HepG2 (cell line): ENCODE data around the gene SAP130. TPM values are rescaled to one million over a fixed set of nuclear protein-coding genes. Genes with fewer than 3 reads are reported as not detected.

Source experiments
- BHLHE40 ChIP-seq: IDR thresholded peaks from 2 replicates; pipeline ENCODE4 v1.6.1; 2011; ENCODE audit warnings: low read length, improper control_type of control experiment
- DMAP1 ChIP-seq: IDR thresholded peaks from 2 replicates; pipeline ENCODE4 v1.6.1; 2016
- JDP2 ChIP-seq: sonication (generic); formaldehyde crosslinking; IDR thresholded peaks from 2 replicates; pipeline ENCODE4 v1.8.1; 2022; ENCODE audit warnings: missing genetic modification reagents, borderline replicate concordance
- NCOA2 ChIP-seq: sonication (generic); formaldehyde crosslinking; IDR thresholded peaks from 2 replicates; pipeline ENCODE4 v1.8.0; 2022; ENCODE audit warnings: inconsistent platforms
- PHF21A ChIP-seq: sonication (generic); formaldehyde crosslinking; IDR thresholded peaks from 2 replicates; pipeline ENCODE4 v1.5.0; 2020; ENCODE audit warnings: mild to moderate bottlenecking, missing genetic modification reagents
- TRIM24 ChIP-seq: sonication (generic); formaldehyde crosslinking; IDR thresholded peaks from 2 replicates; pipeline ENCODE4 v1.8.0; 2022; ENCODE audit warnings: mild to moderate bottlenecking, missing genetic modification reagents
- ZNF138 ChIP-seq: sonication (generic); formaldehyde crosslinking; IDR thresholded peaks from 2 replicates; pipeline ENCODE4 v1.5.0; 2020; ENCODE audit warnings: mild to moderate bottlenecking, low read depth, missing genetic modification reagents
- ZNF264 ChIP-seq: sonication (generic); formaldehyde crosslinking; IDR thresholded peaks from 2 replicates; pipeline ENCODE4 v1.4.0; 2020; ENCODE audit warnings: missing genetic modification reagents
- ZNF501 ChIP-seq: sonication (generic); formaldehyde crosslinking; IDR thresholded peaks from 2 replicates; pipeline ENCODE4 v1.5.1; 2020; ENCODE audit warnings: mild to moderate bottlenecking, moderate library complexity, missing genetic modification reagents
- polyA plus RNA-seq, 8 experiments: library from polyadenylated mRNA; depleted of rRNA in 3 of 8; stranded (reverse) in 7 of 8; unstranded in 1 of 8; fragments of >200 nt; fragmentation: Illumina TruSeq in 4 of 8; extraction: Trizol in 4 of 8; gene quantifications; 2 replicates each; pipeline versions ENCODE4 v1.2.1 to v1.2.3, GENCODE V29; 2011 to 2016; ENCODE audit warnings: low read depth in 4 of 8, missing spikeins in 1 of 8, mixed read lengths in 1 of 8; ENCODE audit not compliant: insufficient read depth in 1 of 8
- total RNA-seq, 5 experiments: library from RNA; depleted of rRNA; stranded (reverse); fragments of >200 nt; fragmentation: Illumina TruSeq; extraction: Trizol; gene quantifications; 2 replicates each; pipeline ENCODE4 v1.2.3, GENCODE V29; 2016; ENCODE audit warnings: low read depth in 1 of 5
- TF ChIP-seq, protein P1 (sequence below): sonication (generic); formaldehyde crosslinking; IDR thresholded peaks from 2 replicates; pipeline ENCODE4 v1.9.0; 2021; ENCODE audit warnings: missing genetic modification reagents, borderline replicate concordance
- TF ChIP-seq, protein P2 (sequence below): sonication (generic); formaldehyde crosslinking; IDR thresholded peaks from 2 replicates; pipeline ENCODE4 v1.4.0; 2020; ENCODE audit warnings: missing genetic modification reagents
- TF ChIP-seq, protein P3 (sequence below): sonication (generic); formaldehyde crosslinking; IDR thresholded peaks from 2 replicates; pipeline ENCODE4 v1.4.0; 2020; ENCODE audit warnings: missing genetic modification reagents
- TF ChIP-seq, protein P4 (sequence below): sonication (generic); formaldehyde crosslinking; IDR thresholded peaks from 2 replicates; pipeline ENCODE4 v1.4.0; 2020; ENCODE audit warnings: missing genetic modification reagents, mild to moderate bottlenecking, borderline replicate concordance
- TF ChIP-seq, protein P5 (sequence below): sonication (generic); formaldehyde crosslinking; IDR thresholded peaks from 2 replicates; pipeline ENCODE4 v1.8.1; 2022; ENCODE audit warnings: low read depth, mild to moderate bottlenecking, missing genetic modification reagents

The SAP130 gene
- total and polyA plus RNA-seq, 2 of the 13 experiments (the other 11 are each of a cell fraction or from before 2014, with no cell fraction given) = 11.1 to 18.6 TPM

DNA sequence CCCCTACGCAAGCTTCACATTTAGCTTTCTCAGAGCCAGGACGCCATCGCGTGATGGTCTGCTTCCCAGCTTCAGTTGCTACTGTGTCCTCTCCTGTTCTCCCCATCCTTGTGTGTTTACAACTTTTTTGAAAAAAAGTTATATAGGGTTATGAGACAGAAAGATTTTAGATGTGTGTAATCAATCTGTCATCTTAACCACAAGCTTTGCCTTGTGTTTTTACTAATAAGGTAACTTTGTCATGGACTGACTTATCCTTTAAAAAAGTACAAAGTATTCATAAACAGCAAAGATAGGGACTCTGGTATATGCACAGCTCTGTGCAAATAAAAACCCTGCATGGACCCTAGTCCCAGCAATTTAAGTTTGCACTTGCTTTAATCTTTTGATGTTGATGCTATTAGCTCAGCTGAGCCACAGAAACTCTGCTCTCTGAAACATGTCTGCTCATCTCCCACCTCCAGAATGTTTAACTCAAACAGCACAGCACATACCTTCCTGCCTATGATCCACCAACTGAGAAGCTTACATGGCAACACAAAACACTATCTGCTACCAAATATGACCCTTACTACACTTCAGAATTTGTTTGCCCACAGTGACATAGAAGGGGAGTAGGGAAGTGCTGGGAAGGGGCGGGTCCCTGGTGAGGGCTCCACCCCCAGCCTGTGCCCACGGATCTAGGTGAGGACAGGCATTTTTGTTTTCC lies 42.7 kb downstream of the SAP130 start (continued):
- peak; percentile 41; the same call in 1 of the 2 replicates for TF ChIP-seq ZNF501 (CRISPR knock-in tag)
- TF ChIP-seq JDP2 = no peak
- TF ChIP-seq, protein P1, sequence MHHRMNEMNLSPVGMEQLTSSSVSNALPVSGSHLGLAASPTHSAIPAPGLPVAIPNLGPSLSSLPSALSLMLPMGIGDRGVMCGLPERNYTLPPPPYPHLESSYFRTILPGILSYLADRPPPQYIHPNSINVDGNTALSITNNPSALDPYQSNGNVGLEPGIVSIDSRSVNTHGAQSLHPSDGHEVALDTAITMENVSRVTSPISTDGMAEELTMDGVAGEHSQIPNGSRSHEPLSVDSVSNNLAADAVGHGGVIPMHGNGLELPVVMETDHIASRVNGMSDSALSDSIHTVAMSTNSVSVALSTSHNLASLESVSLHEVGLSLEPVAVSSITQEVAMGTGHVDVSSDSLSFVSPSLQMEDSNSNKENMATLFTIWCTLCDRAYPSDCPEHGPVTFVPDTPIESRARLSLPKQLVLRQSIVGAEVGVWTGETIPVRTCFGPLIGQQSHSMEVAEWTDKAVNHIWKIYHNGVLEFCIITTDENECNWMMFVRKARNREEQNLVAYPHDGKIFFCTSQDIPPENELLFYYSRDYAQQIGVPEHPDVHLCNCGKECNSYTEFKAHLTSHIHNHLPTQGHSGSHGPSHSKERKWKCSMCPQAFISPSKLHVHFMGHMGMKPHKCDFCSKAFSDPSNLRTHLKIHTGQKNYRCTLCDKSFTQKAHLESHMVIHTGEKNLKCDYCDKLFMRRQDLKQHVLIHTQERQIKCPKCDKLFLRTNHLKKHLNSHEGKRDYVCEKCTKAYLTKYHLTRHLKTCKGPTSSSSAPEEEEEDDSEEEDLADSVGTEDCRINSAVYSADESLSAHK (CRISPR knock-in tag) = no peak
- TF ChIP-seq, protein P2, sequence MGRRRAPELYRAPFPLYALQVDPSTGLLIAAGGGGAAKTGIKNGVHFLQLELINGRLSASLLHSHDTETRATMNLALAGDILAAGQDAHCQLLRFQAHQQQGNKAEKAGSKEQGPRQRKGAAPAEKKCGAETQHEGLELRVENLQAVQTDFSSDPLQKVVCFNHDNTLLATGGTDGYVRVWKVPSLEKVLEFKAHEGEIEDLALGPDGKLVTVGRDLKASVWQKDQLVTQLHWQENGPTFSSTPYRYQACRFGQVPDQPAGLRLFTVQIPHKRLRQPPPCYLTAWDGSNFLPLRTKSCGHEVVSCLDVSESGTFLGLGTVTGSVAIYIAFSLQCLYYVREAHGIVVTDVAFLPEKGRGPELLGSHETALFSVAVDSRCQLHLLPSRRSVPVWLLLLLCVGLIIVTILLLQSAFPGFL (CRISPR knock-in tag) = no peak
- TF ChIP-seq, protein P3, sequence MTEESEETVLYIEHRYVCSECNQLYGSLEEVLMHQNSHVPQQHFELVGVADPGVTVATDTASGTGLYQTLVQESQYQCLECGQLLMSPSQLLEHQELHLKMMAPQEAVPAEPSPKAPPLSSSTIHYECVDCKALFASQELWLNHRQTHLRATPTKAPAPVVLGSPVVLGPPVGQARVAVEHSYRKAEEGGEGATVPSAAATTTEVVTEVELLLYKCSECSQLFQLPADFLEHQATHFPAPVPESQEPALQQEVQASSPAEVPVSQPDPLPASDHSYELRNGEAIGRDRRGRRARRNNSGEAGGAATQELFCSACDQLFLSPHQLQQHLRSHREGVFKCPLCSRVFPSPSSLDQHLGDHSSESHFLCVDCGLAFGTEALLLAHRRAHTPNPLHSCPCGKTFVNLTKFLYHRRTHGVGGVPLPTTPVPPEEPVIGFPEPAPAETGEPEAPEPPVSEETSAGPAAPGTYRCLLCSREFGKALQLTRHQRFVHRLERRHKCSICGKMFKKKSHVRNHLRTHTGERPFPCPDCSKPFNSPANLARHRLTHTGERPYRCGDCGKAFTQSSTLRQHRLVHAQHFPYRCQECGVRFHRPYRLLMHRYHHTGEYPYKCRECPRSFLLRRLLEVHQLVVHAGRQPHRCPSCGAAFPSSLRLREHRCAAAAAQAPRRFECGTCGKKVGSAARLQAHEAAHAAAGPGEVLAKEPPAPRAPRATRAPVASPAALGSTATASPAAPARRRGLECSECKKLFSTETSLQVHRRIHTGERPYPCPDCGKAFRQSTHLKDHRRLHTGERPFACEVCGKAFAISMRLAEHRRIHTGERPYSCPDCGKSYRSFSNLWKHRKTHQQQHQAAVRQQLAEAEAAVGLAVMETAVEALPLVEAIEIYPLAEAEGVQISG (CRISPR knock-in tag) = no peak
- no peak; the same call in 1 of the 2 replicates for TF ChIP-seq BHLHE40
- no peak for TF ChIP-seq PHF21A (CRISPR knock-in tag)
- 0 out of 2 replicates have a peak, but pooled peaks have one; percentile 10 for TF ChIP-seq NCOA2
- TF ChIP-seq, protein P4, sequence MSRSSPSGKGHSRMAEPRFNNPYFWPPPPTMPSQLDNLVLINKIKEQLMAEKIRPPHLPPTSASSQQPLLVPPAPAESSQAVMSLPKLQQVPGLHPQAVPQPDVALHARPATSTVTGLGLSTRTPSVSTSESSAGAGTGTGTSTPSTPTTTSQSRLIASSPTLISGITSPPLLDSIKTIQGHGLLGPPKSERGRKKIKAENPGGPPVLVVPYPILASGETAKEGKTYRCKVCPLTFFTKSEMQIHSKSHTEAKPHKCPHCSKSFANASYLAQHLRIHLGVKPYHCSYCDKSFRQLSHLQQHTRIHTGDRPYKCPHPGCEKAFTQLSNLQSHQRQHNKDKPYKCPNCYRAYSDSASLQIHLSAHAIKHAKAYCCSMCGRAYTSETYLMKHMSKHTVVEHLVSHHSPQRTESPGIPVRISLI = 0 out of 2 replicates have a peak, but pooled peaks have one; percentile 13
- TF ChIP-seq, protein P5, sequence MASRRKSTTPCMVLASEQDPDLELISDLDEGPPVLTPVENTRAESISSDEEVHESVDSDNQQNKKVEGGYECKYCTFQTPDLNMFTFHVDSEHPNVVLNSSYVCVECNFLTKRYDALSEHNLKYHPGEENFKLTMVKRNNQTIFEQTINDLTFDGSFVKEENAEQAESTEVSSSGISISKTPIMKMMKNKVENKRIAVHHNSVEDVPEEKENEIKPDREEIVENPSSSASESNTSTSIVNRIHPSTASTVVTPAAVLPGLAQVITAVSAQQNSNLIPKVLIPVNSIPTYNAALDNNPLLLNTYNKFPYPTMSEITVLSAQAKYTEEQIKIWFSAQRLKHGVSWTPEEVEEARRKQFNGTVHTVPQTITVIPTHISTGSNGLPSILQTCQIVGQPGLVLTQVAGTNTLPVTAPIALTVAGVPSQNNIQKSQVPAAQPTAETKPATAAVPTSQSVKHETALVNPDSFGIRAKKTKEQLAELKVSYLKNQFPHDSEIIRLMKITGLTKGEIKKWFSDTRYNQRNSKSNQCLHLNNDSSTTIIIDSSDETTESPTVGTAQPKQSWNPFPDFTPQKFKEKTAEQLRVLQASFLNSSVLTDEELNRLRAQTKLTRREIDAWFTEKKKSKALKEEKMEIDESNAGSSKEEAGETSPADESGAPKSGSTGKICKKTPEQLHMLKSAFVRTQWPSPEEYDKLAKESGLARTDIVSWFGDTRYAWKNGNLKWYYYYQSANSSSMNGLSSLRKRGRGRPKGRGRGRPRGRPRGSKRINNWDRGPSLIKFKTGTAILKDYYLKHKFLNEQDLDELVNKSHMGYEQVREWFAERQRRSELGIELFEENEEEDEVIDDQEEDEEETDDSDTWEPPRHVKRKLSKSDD (CRISPR knock-in tag) = 0 out of 2 replicates have a peak, but pooled peaks have one; percentile 35
- TF ChIP-seq DMAP1 (CRISPR knock-in tag) = 0 out of 2 replicates have a peak, but pooled peaks have one; percentile 16
- no peak for TF ChIP-seq ZNF264 (CRISPR knock-in tag)
- no peak for TF ChIP-seq TRIM24 (CRISPR knock-in tag)
- no peak for TF ChIP-seq ZNF138 (CRISPR knock-in tag)
